Activated naive CD8-positive, alpha-beta T cell treated with anti-CD3 and anti-CD28 coated beads, Interleukin-2, amount 50 U/mL, for 24 hours (primary cell): ENCODE measurements around the gene CA5A.

Source experiments
- ATAC-seq: fragments of 150-1000 bp; cut with Tn5 transposase; one replicate; pipeline ENCODE4 v1.10.0; 2021
- DNase-seq: peaks from one replicate; pipeline ENCODE4 v3.0.0; 2021
- H3K27ac Mint-ChIP-seq: one replicate; pipeline ENCODE4 v1.8.0; 2021; ENCODE audit warnings: mild to moderate bottlenecking, mixed read lengths
- H3K27me3 Mint-ChIP-seq: one replicate; pipeline ENCODE4 v1.8.0; 2021; ENCODE audit warnings: mixed read lengths
- H3K36me3 Mint-ChIP-seq: one replicate; pipeline ENCODE4 v1.8.0; 2021; ENCODE audit warnings: low read depth, mixed read lengths
- H3K4me1 Mint-ChIP-seq: one replicate; pipeline ENCODE4 v1.8.0; 2021; ENCODE audit warnings: mixed read lengths
- H3K4me3 Mint-ChIP-seq: one replicate; pipeline ENCODE4 v1.8.0; 2021; ENCODE audit warnings: mild to moderate bottlenecking, moderate library complexity, mixed read lengths
- H3K9me3 Mint-ChIP-seq: one replicate; pipeline ENCODE4 v1.8.0; 2021; ENCODE audit warnings: mixed read lengths

The CA5A gene

DNA sequence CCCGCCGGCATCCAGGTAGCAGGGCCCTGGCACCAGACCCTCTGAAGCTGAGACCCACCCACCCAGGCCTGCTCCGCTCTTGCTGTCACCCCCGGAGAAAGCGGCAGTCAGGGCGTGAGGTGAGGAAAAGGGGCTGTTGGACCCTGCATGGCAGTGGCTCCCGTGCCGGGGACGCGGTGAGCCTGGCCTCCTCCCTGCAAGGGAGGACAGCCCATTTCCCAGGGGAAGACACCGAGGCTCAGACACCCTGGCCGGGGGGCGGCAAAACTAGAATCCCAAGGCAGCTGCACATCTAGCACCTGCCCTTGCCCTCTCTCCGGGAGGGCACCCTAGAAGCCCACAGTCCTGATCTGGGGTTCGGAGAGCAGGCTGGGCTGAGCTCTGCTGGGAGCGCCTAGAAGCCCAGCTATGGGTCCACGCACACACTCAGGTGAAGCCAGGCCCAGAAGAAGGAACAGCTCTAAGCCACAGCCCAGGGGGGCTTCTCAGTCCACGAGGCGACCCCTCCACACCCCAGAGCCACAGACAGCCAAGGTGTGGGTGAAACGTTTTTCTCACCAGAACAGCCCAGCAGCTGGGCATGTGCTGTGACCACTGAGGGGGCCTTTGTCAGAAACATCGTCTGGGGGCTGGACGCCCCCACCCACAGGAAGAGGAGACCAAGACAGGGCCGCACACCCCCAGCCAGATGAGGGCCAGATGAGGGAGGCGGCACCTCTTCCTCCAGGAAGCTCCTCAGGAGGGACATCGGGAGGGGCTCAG is 89.4 kb downstream of the CA5A start:
- H3K27ac Mint-ChIP-seq = no peak overlapping the region
- no peak for ATAC-seq

DNA sequence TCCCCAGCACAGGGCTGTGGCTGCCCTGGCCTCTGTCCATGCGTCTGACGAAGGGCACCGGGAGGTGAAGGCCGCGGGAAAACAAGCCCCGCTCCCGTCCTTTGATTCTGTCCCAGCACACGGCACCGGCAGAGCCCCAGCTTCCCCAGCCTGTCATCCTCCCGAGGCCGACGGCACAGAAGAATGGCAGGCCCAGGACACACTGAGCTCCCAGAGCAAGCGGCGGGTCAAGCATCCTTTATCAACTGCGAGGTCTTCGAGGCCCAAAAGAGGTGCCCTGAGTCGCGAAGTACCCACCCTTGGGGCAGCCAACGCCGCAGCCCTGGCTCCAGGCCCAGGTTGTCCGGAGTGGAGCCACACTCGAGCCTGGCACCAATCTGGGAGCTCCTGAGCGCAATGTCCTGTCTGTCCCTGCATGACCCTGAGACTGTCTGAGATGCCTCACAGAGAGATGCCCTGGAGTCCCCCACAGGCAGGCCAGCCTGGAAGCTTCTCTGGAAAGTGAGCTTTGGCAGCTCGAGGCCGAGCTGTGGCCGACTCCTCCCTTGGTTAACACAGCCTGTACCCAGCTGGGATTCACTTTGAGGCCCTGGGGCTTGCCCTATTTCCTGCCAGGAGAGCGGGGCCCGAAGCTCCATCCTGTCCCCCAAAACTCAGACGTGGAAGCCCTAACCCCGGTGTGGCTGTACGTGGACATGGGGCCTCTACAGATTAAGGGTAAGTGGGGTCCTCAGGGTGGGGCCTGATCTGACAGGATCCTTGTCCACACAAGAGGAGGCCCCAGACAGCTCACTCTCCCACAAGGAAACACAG is 90.3 kb downstream of the CA5A start:
- Mint-ChIP-seq H3K36me3 (peaks cover 60% of the 10 kb centered on the region), H3K27ac (no peak overlapping the region), H3K4me3 (no peak overlapping the region)

More for the DNA sequence above, 89.4 kb downstream of the CA5A start:
- Mint-ChIP-seq H3K36me3 (peaks cover 58% of the 10 kb centered on the region), H3K9me3 (no peaks in the 10 kb centered on the region), H3K27me3 (no peaks in the 10 kb centered on the region), H3K4me1 (peaks cover 35% of the 10 kb centered on the region), H3K4me3 (no peak overlapping the region)
- no peak for DNase-seq

DNA sequence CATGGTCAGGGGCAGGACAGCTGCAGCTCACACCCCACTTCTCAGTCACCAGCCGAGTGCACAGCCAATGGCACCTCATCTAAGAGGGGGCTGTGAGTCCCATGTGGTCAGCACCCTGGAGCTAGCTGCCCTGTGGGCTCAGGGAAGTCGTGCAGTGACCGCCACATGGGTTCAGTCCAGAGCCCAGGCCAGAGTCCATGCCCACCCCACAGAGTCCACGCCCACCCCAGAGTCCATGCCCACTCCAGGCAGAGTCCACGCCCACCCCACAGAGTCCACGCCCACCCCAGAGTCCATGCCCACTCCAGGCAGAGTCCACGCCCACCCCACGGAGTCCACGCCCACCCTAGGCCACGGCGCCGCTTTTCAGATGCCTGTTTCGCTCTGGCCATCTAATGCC is 91.1 kb downstream of the CA5A start:
- Mint-ChIP-seq H3K4me3 (no peak overlapping the region), H3K36me3 (peaks cover 57% of the 10 kb centered on the region), H3K9me3 (no peaks in the 10 kb centered on the region), H3K4me1 (peaks cover 29% of the 10 kb centered on the region), H3K27ac (no peak overlapping the region), H3K27me3 (no peaks in the 10 kb centered on the region)
- ATAC-seq (peak; percentile 7), DNase-seq (no peak)

More for the DNA sequence above, 90.3 kb downstream of the CA5A start:
- no peak for DNase-seq
- no peak for ATAC-seq
- Mint-ChIP-seq H3K27me3 (no peaks in the 10 kb centered on the region), H3K9me3 (no peaks in the 10 kb centered on the region), H3K4me1 (peaks cover 33% of the 10 kb centered on the region)

DNA sequence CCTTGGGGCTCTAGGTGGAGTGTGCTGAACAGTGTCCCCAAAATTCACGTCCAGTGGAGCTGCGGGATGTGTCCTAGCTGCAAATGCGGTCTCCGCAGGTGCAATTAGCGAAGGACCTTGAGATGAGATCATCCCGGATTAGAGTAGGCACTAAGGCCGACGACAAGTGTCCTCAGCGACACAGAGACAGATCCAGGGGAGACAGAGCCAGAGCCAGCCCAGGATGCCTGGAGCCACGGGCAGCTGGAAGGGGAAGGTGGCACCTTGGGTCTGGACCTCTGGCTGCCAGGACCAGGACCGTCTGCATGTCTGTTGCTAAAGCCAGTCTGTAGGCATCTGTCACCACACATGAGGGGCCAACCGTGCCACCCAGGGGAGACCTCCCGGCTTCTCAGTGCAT is 91.5 kb downstream of the CA5A start:
- no peak for DNase-seq

DNA sequence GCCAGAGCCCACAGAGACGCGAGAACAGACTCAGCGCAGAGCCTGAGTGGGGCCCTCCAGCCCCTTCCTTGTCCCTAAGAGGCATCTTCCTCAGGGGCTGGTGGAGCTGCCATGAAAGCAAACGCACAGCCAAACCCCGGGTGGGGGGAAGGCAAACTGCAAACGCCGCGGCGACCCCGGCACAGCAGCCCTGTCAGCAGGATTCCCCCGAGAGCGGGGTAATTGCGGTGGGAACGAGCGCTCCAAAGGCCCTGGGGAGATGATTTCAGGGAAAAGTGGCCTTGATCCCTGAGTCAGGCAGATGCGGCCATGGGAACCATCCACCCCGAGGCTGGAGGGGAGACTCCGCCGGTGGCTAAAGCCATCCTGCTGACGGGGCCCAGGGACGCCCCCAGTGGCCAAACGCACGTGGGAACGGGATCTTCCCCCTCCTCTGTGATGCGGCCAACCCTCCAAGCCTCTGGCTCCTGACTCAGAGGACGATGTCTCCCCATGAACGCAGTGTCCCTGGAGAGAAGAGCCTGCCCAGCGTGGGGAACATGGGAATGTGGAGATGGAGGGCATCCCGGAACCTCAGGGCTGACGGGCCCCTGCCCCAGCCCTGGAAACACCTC is 92.1 kb downstream of the CA5A start:
- no peak overlapping the region for H3K4me3 Mint-ChIP-seq
- H3K27ac Mint-ChIP-seq = peak overlapping the region; percentile 52
- H3K36me3 Mint-ChIP-seq = peaks cover 55% of the 10 kb centered on the region
- no peak for DNase-seq
- ATAC-seq = no peak
- H3K9me3 Mint-ChIP-seq = no peaks in the 10 kb centered on the region
- peaks cover 23% of the 10 kb centered on the region for H3K4me1 Mint-ChIP-seq
- no peaks in the 10 kb centered on the region for H3K27me3 Mint-ChIP-seq

More for the DNA sequence above, 91.5 kb downstream of the CA5A start:
- Mint-ChIP-seq H3K36me3 (peaks cover 55% of the 10 kb centered on the region), H3K9me3 (no peaks in the 10 kb centered on the region), H3K27me3 (no peaks in the 10 kb centered on the region), H3K27ac (peak overlapping the region; percentile 52), H3K4me1 (peaks cover 25% of the 10 kb centered on the region), H3K4me3 (no peak overlapping the region)
- no peak for ATAC-seq

DNA sequence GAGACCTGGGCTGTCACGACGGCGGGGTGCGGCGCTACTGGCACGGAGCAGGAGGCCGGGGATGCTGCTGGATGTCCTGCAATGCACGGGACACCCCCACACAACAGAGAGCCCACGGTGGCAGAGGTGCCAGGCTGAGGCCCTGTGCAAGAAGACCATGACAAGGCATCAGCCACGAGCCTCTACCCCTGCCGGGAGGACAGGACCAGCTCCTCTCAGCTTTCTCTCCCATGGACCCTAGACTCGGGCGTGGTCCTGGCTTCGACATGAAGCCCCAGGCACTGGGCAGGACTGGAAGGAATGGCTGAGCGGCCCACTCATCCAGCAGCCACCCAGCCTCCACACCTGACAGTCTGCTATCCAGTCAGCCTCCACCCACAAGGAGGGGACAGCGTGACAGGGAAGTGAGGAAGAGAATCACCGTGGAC is 92.6 kb downstream of the CA5A start:
- Mint-ChIP-seq H3K4me3 (no peak overlapping the region), H3K27ac (peak overlapping the region; percentile 37), H3K36me3 (peaks cover 50% of the 10 kb centered on the region), H3K9me3 (no peaks in the 10 kb centered on the region), H3K4me1 (peaks cover 18% of the 10 kb centered on the region), H3K27me3 (no peaks in the 10 kb centered on the region)
- ATAC-seq = no peak
- no peak for DNase-seq

DNA sequence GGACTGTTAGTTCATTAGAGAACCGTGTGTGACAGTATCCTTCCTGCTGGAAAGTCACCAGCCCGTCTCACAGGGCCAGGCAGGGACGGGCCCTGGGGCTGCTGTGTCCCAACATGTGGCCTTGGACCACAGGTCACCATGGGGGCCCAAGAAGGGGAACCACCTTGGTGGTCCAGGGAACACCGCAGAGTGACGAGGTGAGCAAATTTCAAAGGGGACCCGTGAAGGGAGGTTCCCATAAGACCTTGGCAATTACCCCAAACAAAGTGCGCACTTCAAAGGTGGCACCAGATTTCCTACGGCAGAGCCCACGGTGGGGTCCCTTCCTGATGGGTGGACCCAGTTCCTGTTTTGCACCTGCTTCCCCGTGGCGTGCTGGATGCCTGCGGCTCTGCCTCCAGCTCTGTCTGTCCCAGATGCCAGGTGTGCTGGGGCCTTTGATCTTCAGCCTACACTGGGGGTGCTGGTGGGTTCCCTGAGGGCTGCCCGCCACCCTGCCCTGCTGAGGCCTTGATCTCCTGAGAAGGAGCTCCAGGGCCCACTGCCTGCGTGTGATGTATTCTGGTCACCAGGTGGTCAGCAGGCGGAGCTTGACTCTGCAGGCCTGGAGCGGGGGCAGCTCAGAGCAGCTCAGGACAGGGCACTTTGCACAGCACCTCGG is 94.0 kb downstream of the CA5A start:
- no peak overlapping the region for H3K4me3 Mint-ChIP-seq

DNA sequence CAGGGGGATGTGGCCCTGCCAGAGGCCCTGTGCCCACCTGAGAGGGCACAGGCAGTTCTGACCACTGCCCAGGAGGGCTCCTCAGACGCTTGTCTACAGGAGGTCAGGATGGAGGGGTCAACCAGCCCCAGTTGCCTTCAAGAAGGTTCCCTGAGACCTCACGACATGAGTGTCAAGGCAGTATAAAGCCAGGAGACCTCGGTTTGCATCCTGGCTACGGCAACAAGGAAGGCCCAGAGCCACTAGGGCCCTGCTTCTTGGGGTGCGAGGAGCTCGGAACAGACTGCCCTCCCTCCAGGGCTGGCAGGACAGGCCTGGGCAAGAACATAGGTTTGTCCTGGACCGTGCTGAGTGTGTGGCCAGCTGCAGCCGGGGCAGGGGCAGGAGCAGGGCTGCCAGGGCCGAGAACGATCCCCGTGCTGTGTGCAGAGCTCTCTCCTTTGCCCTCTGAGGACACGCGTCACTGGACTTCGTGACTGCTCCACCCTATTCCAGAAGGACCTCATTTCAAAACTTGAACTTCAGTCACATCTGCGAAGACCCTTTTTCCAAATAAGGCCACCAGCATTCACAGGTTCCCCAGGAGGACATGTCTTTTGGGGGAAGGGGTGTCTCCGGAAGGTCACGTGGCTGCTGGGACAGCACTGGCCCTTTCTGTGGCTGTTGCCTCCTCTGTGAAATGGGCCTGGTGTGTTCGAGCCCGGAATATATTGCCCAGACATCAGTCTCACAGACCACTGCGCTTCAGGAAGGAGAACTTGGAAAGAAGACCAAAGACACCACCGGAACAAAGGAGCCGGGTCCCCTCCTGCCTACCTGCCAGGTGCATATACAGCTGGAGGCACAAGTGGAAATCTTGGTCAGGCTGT is 94.8 kb downstream of the CA5A start:
- Mint-ChIP-seq H3K4me3 (no peak overlapping the region), H3K27ac (no peak overlapping the region)

More for the DNA sequence above, 94.0 kb downstream of the CA5A start:
- Mint-ChIP-seq H3K36me3 (peaks cover 45% of the 10 kb centered on the region), H3K4me1 (peaks cover 15% of the 10 kb centered on the region), H3K27ac (peak overlapping the region; percentile 67), H3K27me3 (no peaks in the 10 kb centered on the region), H3K9me3 (no peaks in the 10 kb centered on the region)
- DNase-seq (no peak), ATAC-seq (no peak)

DNA sequence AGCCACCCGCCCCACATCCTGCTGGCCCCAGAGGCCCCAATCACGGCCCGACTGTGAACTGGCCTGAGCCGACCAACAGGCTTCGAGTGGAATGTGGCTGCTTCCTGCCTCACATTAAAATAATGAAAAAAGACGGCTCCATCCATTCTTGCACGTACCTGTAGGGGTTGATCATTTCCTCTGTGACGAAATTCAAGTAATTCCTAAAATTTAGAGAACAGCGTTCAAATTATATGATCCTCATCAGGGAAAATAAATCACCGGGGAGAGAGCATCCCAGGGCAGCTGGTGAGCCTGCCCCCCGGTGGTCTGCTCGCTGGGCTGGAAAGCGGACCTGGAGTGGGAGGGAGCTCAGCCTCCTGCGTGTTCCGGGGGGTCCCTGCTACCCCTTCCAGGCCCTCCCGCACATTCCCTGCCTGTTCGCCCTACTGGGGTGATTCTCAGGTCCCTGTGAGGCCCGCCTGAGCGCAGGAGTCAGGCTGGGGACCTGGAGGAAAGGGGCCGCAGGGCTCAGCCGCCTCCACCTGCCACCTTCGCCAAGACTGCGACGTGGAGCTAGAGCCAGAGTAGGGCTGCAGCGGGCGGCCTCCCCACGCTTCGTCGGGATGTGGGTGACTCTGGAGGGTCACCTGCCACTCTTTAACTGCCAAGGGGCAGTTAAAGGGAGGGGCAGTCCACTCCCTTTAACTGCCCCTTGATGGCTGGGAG is 95.9 kb downstream of the CA5A start:
- ATAC-seq = no peak
- Mint-ChIP-seq H3K27ac (peak overlapping the region; percentile 46), H3K9me3 (no peaks in the 10 kb centered on the region), H3K4me3 (no peak overlapping the region), H3K36me3 (peaks cover 51% of the 10 kb centered on the region), H3K27me3 (no peaks in the 10 kb centered on the region), H3K4me1 (peaks cover 15% of the 10 kb centered on the region)
- DNase-seq = no peak

More for the DNA sequence above, 94.8 kb downstream of the CA5A start:
- no peak for ATAC-seq
- peaks cover 15% of the 10 kb centered on the region for H3K4me1 Mint-ChIP-seq
- H3K9me3 Mint-ChIP-seq = no peaks in the 10 kb centered on the region
- peaks cover 46% of the 10 kb centered on the region for H3K36me3 Mint-ChIP-seq
- no peaks in the 10 kb centered on the region for H3K27me3 Mint-ChIP-seq
- no peak for DNase-seq

DNA sequence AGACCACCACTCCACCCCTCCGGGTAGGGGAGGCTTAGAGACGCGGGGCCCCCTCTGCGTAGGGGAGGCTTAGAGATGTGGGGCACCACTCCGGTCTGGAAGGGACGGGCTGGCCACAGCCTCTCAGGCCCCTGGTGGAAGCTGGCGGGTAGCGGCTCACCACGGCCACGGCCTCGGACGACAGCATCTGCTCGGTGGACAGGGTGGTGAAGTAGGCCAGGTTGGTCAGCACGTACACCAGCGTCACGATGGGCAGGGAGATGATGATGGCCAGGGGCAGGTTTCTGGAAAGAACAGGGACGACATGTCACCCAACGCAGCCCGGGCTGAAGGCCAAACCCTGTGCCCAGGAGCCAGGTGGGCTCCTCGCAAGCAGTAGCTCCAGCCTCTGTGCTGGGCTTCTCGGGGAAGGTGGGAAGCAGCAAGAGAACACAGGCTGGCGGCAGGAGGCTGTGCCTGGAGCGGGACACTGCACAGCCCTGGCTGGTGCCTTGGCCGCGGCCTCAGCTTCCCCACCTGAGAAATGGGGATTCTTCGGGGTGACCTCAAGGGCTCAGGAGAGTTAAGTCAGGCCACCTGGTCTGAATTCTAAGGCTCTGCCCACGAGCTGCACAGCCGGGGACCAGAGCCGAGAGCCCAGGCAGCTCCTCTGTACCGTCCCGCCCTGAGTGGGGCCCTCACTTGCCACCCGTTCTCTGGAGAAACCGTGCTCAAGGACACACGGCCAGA is 96.6 kb downstream of the CA5A start:
- DNase-seq (no peak), ATAC-seq (no peak)
- Mint-ChIP-seq H3K4me1 (peaks cover 13% of the 10 kb centered on the region), H3K9me3 (no peaks in the 10 kb centered on the region), H3K4me3 (no peak overlapping the region), H3K27me3 (no peaks in the 10 kb centered on the region), H3K27ac (no peak overlapping the region), H3K36me3 (peaks cover 53% of the 10 kb centered on the region)

DNA sequence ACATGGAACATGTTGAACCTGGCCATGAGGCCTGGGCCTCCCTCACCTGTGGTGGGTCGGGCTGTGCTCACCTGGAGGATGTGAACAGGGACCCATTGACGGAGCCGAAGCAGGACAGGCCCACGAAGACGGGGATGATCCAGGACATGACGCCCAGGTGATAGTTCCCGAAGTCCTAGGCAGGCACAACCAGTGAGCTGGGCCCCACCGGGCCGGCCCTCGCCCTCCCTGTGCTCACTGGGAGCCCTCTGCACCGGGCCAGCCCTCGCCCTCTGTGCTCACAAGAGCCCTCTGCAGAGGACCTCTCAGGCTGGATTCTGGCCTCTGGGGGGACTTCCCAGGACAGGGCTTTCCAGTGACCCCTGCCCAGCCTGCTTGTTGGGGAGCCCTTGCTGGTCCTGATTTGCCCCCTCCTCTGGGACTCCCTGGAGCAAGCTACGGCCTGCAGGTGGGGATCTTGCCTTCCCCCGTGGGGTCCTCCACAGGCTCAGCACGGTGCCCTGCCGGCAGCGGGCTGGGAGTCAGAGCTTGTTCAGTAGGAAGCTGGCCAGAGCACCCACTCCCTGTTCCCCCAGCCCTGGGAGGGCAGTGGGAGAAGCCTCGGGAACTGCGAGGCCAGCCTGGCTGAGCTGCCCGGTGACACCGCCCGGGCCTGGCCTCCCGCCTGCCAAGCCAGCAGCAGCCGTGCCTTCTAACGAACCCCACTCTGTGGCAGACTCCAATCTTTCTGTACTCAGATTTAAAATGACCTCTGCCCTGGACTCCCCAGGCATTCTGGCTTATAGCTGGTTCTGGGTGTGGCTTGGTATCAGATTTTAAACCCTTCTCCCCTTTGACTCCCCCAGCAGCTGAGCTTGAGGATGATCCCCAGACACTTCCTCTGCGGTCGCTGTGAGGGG is 97.4 kb downstream of the CA5A start:
- no peak overlapping the region for H3K4me3 Mint-ChIP-seq

More for the DNA sequence above, 97.4 kb downstream of the CA5A start:
- Mint-ChIP-seq H3K9me3 (no peaks in the 10 kb centered on the region), H3K4me1 (peaks cover 13% of the 10 kb centered on the region), H3K27ac (no peak overlapping the region), H3K36me3 (peaks cover 60% of the 10 kb centered on the region), H3K27me3 (no peaks in the 10 kb centered on the region)
- DNase-seq = no peak
- ATAC-seq = no peak
